Measurements from ENCODE around the gene PROX1. TPM values are rescaled to one million over a fixed set of nuclear protein-coding genes. Genes with fewer than 3 reads are reported as not detected.

PROX1 gene
- total RNA-seq, 1 experiment from 2014 or later, result not detected

GRCh38 chr1:213994888-213995287 is 7.1 kb downstream of the PROX1 start:
- Histone ChIP-seq H3K36me3 (ENCODE audit: low read depth) (no peaks in the 10 kb centered on the region), H3K9me3 (ENCODE audit: insufficient read depth, low read depth) (no peaks in the 10 kb centered on the region), H3F3A (ENCODE audit: insufficient read depth, low read depth) (no peaks in the 10 kb centered on the region), H3K4me2 (no peak overlapping the region), H3K4me3 (no peak overlapping the region), H3K9me2 (ENCODE audit: insufficient read depth) (no peaks in the 10 kb centered on the region), H3K4me1 (replicated peaks; ENCODE audit: insufficient read depth) (no peaks in the 10 kb centered on the region), H3K79me2 (ENCODE audit: low read depth) (no peaks in the 10 kb centered on the region), H2AFZ (no peak overlapping the region), H3K27ac (no peak overlapping the region), H4K20me1 (ENCODE audit: insufficient read depth) (no peaks in the 10 kb centered on the region), H3K27me3 (ENCODE audit: insufficient read depth, low read depth) (no peaks in the 10 kb centered on the region)
- TF ChIP-seq CTCF (conservative IDR thresholded peaks at IDR 0.05), result no peak
- no peak for TF ChIP-seq EZH2 (IDR thresholded peaks at IDR 0.05; ENCODE audit: low read depth)
- no peak for DNase-seq
- no TSS peak for BruUV-seq (replicated peaks)
- ChIA-PET CTCF (no interaction called here), POLR2A (ENCODE audit: unreplicated experiment) (no interaction called here)
- intact Hi-C loops (cut with micrococcal nuclease; ENCODE audit: unreplicated experiment), result no loop called here

GRCh38 chr1:213995603-213996002 is 7.8 kb downstream of the PROX1 start:
- ChIA-PET CTCF (no interaction called here), POLR2A (ENCODE audit: unreplicated experiment) (no interaction called here)
- Histone ChIP-seq H3K79me2 (ENCODE audit: low read depth) (no peaks in the 10 kb centered on the region), H3K4me1 (replicated peaks; ENCODE audit: insufficient read depth) (no peaks in the 10 kb centered on the region), H3K9me3 (ENCODE audit: insufficient read depth, low read depth) (no peaks in the 10 kb centered on the region), H3F3A (ENCODE audit: insufficient read depth, low read depth) (no peaks in the 10 kb centered on the region), H3K4me3 (no peak overlapping the region), H3K36me3 (ENCODE audit: low read depth) (no peaks in the 10 kb centered on the region), H2AFZ (no peak overlapping the region), H4K20me1 (ENCODE audit: insufficient read depth) (no peaks in the 10 kb centered on the region), H3K27ac (no peak overlapping the region), H3K9me2 (ENCODE audit: insufficient read depth) (no peaks in the 10 kb centered on the region), H3K27me3 (ENCODE audit: insufficient read depth, low read depth) (no peaks in the 10 kb centered on the region), H3K4me2 (no peak overlapping the region)
- no peak for TF ChIP-seq CTCF (conservative IDR thresholded peaks at IDR 0.05)
- no peak for TF ChIP-seq EZH2 (IDR thresholded peaks at IDR 0.05; ENCODE audit: low read depth)
- intact Hi-C loops (cut with micrococcal nuclease; ENCODE audit: unreplicated experiment), result no loop called here
- BruUV-seq (replicated peaks), result no TSS peak
- DNase-seq, result no peak

GRCh38 chr1:213996320-213997037 is 8.7 kb downstream of the PROX1 start:
- ChIA-PET POLR2A (ENCODE audit: unreplicated experiment) (no interaction called here), CTCF (no interaction called here)
- intact Hi-C loops (cut with micrococcal nuclease; ENCODE audit: unreplicated experiment), result no loop called here

More at GRCh38 chr1:213996320-213997037, 8.7 kb downstream of the PROX1 start:
- H3F3A ChIP-seq (ENCODE audit: insufficient read depth, low read depth), result no peaks in the 10 kb centered on the region
- H3K4me3 ChIP-seq, result no peak overlapping the region
- H3K36me3 ChIP-seq (ENCODE audit: low read depth), result no peaks in the 10 kb centered on the region
- H3K9me3 ChIP-seq (ENCODE audit: insufficient read depth, low read depth), result no peaks in the 10 kb centered on the region
- H2AFZ ChIP-seq, result no peak overlapping the region
- no peak overlapping the region for H3K27ac ChIP-seq
- no peak for DNase-seq
- no peaks in the 10 kb centered on the region for H3K9me2 ChIP-seq (ENCODE audit: insufficient read depth)
- no TSS peak for BruUV-seq (replicated peaks)
- no peaks in the 10 kb centered on the region for H4K20me1 ChIP-seq (ENCODE audit: insufficient read depth)
- no peaks in the 10 kb centered on the region for H3K79me2 ChIP-seq (ENCODE audit: low read depth)
- H3K27me3 ChIP-seq (ENCODE audit: insufficient read depth, low read depth), result no peaks in the 10 kb centered on the region
- no peak overlapping the region for H3K4me2 ChIP-seq
- TF ChIP-seq EZH2 (IDR thresholded peaks at IDR 0.05; ENCODE audit: low read depth), result no peak
- no peak for TF ChIP-seq CTCF (conservative IDR thresholded peaks at IDR 0.05)
- no peaks in the 10 kb centered on the region for H3K4me1 ChIP-seq (replicated peaks; ENCODE audit: insufficient read depth)
